ENCODE measurements around the gene TPD52L2. TPM values are rescaled to one million over a fixed set of nuclear protein-coding genes. Genes with fewer than 3 reads are reported as not detected.

The TPD52L2 gene
- polyA plus RNA-seq, 1 experiment, result 202 TPM

- Histone ChIP-seq H3K9me3 (ENCODE audit: control insufficient read depth, insufficient read depth, low read length) (peaks cover 3% of the 10 kb centered on the region; the same call in 1 of the 2 replicates), H3K27ac (ENCODE audit: low read depth, low read length) (no peak overlapping the region), H3K27me3 (ENCODE audit: control insufficient read depth, insufficient read depth, low read length) (no peaks in the 10 kb centered on the region), H3K4me3 (ENCODE audit: low read depth, low read length) (no peak overlapping the region)
- DNase-seq (ENCODE audit: low read depth, low spot score), result no peak
- TF ChIP-seq CTCF (IDR thresholded peaks at IDR 0.05; ENCODE audit: low read depth, low read length), result no peak
- CTCF ChIA-PET, result no interaction called here
- POLR2A ChIA-PET, result no interaction called here
These were observed 42.8 kb upstream of the TPD52L2 start for GRCh38 chr20:63822276-63822696.

GRCh38 chr20:63823691-63824311, 41.3 kb upstream of the TPD52L2 start:
- TF ChIP-seq CTCF (IDR thresholded peaks at IDR 0.05; ENCODE audit: low read depth, low read length), result no peak
- ChIA-PET POLR2A (no interaction called here), CTCF (no interaction called here)
- H3K9me3 ChIP-seq (ENCODE audit: control insufficient read depth, insufficient read depth, low read length), result peaks cover 3% of the 10 kb centered on the region; the same call in 1 of the 2 replicates
- no peaks in the 10 kb centered on the region for H3K27me3 ChIP-seq (ENCODE audit: control insufficient read depth, insufficient read depth, low read length)
- no peak overlapping the region for H3K4me3 ChIP-seq (ENCODE audit: low read depth, low read length)
- DNase-seq (ENCODE audit: low read depth, low spot score), result no peak
- H3K27ac ChIP-seq (ENCODE audit: low read depth, low read length), result no peak overlapping the region

GRCh38 chr20:63825331-63826118, 39.5 kb upstream of the TPD52L2 start:
- POLR2A ChIA-PET, result no interaction called here
- H3K27me3 ChIP-seq (ENCODE audit: control insufficient read depth, insufficient read depth, low read length), result no peaks in the 10 kb centered on the region
- DNase-seq (ENCODE audit: low read depth, low spot score), result no peak
- H3K9me3 ChIP-seq (ENCODE audit: control insufficient read depth, insufficient read depth, low read length), result peaks cover 3% of the 10 kb centered on the region; the same call in 1 of the 2 replicates
- TF ChIP-seq CTCF (IDR thresholded peaks at IDR 0.05; ENCODE audit: low read depth, low read length), result no peak
- no peak overlapping the region for H3K27ac ChIP-seq (ENCODE audit: low read depth, low read length)
- CTCF ChIA-PET, result interaction anchor here (0.7 kb wide), 1 partner anchor 22 kb away, joined by 3 read pairs; no protein-coding TSS in a partner anchor
- H3K4me3 ChIP-seq (ENCODE audit: low read depth, low read length), result no peak overlapping the region

- H3K4me3 ChIP-seq (ENCODE audit: low read depth, low read length), result no peak overlapping the region
- POLR2A ChIA-PET, result no interaction called here
- no peak for DNase-seq (ENCODE audit: low read depth, low spot score)
- no peaks in the 10 kb centered on the region for H3K27me3 ChIP-seq (ENCODE audit: control insufficient read depth, insufficient read depth, low read length)
- H3K27ac ChIP-seq (ENCODE audit: low read depth, low read length), result no peak overlapping the region
- no peak for TF ChIP-seq CTCF (IDR thresholded peaks at IDR 0.05; ENCODE audit: low read depth, low read length)
- CTCF ChIA-PET, result no interaction called here
- H3K9me3 ChIP-seq (ENCODE audit: control insufficient read depth, insufficient read depth, low read length), result peaks cover 3% of the 10 kb centered on the region; the same call in 1 of the 2 replicates
These were observed 38.3 kb upstream of the TPD52L2 start for GRCh38 chr20:63826753-63827152.

GRCh38 chr20:63828124-63828523, 36.9 kb upstream of the TPD52L2 start:
- DNase-seq (ENCODE audit: low read depth, low spot score), result no peak
- POLR2A ChIA-PET, result interaction anchor here (0.7 kb wide), 1 partner anchor 11 kb away, joined by 3 read pairs; no protein-coding TSS in a partner anchor
- CTCF ChIA-PET, result no interaction called here

More at GRCh38 chr20:63828124-63828523, 36.9 kb upstream of the TPD52L2 start:
- no peak overlapping the region for H3K4me3 ChIP-seq (ENCODE audit: low read depth, low read length)
- H3K9me3 ChIP-seq (ENCODE audit: control insufficient read depth, insufficient read depth, low read length), result peaks cover 3% of the 10 kb centered on the region; the same call in 1 of the 2 replicates
- TF ChIP-seq CTCF (IDR thresholded peaks at IDR 0.05; ENCODE audit: low read depth, low read length), result no peak
- no peak overlapping the region for H3K27ac ChIP-seq (ENCODE audit: low read depth, low read length)
- H3K27me3 ChIP-seq (ENCODE audit: control insufficient read depth, insufficient read depth, low read length), result no peaks in the 10 kb centered on the region

Data from AG04450 (cell line).